Panc1 (cell line): ENCODE data around the gene LMNB1. TPM values are rescaled to one million over a fixed set of nuclear protein-coding genes. Genes with fewer than 3 reads are reported as not detected.

Experiments
- ATAC-seq: fragments of 200-7000 bp; cut with Tn5 transposase; 2 replicates; pipeline ENCODE4 v1.9.1; 2020; ENCODE audit warnings: mild to moderate bottlenecking, moderate library complexity
- BruUV-seq: library from RNA; stranded (reverse); fragments of 400-500 nt; replicated peaks from 2 replicates; lab custom pipeline; 2021; lab: Mats Ljungman, UMichigan
- CTCF ChIA-PET: fragments of 300-600 bp; sonication (Branson Sonifier 250); formaldehyde crosslinking; loops from one replicate; lab custom pipeline; 2022; ENCODE audit warnings: antibody characterized with exemption; lab: Charles Lee
- POLR2A ChIA-PET: fragments of 300-600 bp; sonication (Branson Sonifier 250); formaldehyde crosslinking; loops from one replicate; lab custom pipeline; 2022; ENCODE audit warnings: antibody characterized with exemption; lab: Charles Lee
- DNase-seq: peaks from one replicate; pipeline ENCODE4 v3.0.0-alpha.2; 2010; ENCODE audit warnings: low read depth, low spot score
- H3K27ac ChIP-seq: 2 replicates; pipeline ENCODE4 v1.5.1; 2011; ENCODE audit warnings: mild to moderate bottlenecking, low read length, inconsistent platforms
- H3K27me3 ChIP-seq: fragments of 200-500 bp; sonication (Bioruptor generic); 2 replicates; pipeline ENCODE4 v1.6.0; 2014; ENCODE audit warnings: low read length, inconsistent platforms; ENCODE audit not compliant: control insufficient read depth, insufficient read depth
- H3K36me3 ChIP-seq: fragments of 200-500 bp; sonication (Bioruptor generic); 2 replicates; pipeline ENCODE4 v1.5.1; 2014; ENCODE audit warnings: inconsistent platforms, mild to moderate bottlenecking, low read length, moderate library complexity; ENCODE audit not compliant: control insufficient read depth, insufficient read depth
- H3K4me1 ChIP-seq: 2 replicates; pipeline ENCODE4 v1.5.1; 2011; ENCODE audit warnings: inconsistent platforms, mild to moderate bottlenecking, low read length, moderate library complexity; ENCODE audit not compliant: control insufficient read depth, insufficient read depth
- H3K4me3 ChIP-seq, 2 experiments: 2 replicates each; pipeline ENCODE4 v1.5.1; 2011 to 2012; ENCODE audit warnings: low read depth in 2 of 2, low read length in 2 of 2, mild to moderate bottlenecking in 2 of 2, inconsistent platforms in 1 of 2, moderate library complexity in 1 of 2
- H3K9me3 ChIP-seq: fragments of 200-500 bp; sonication (Bioruptor generic); 2 replicates; pipeline ENCODE4 v1.5.1; 2014; ENCODE audit warnings: low read depth, mild to moderate bottlenecking, inconsistent platforms, low read length, moderate library complexity; ENCODE audit not compliant: control insufficient read depth, insufficient read depth
- POLR2AphosphoS5 ChIP-seq: IDR thresholded peaks from 2 replicates; pipeline ENCODE4 v1.6.1; 2012; ENCODE audit warnings: mild to moderate bottlenecking, low read depth, low read length, moderate library complexity
- SIN3A ChIP-seq: IDR thresholded peaks from 2 replicates; pipeline ENCODE4 v1.6.1; 2012; ENCODE audit warnings: low read depth, mild to moderate bottlenecking, low read length, moderate library complexity, borderline replicate concordance; ENCODE audit not compliant: insufficient read depth
- TCF7L2 ChIP-seq: IDR thresholded peaks from 2 replicates; pipeline ENCODE4 v1.6.1; 2011; ENCODE audit warnings: mild to moderate bottlenecking, low read depth, low read length, inconsistent platforms
- in situ Hi-C: cut with HindIII; loops from 2 replicates; pipeline ENCODE4 v1.10.0; 2016; ENCODE audit warnings: low sequenced_read_pairs, low pct_unique_long_range_greater_than_20kb
- intact Hi-C: fragments of 100-400 bp; cut with micrococcal nuclease; formaldehyde crosslinking; loops from one replicate; pipeline ENCODE4 v1.10.0; 2022; ENCODE audit not compliant: unreplicated experiment
- total RNA-seq: library from RNA; stranded (reverse); gene quantifications from one replicate; pipeline ENCODE4 v1.2.1, GENCODE V29; 2021; ENCODE audit not compliant: unreplicated experiment
- TF ChIP-seq, protein P1 (sequence below): fragments of 450-650 bp; IDR thresholded peaks from 2 replicates; pipeline ENCODE4 v1.5.1; 2017; ENCODE audit warnings: mild to moderate bottlenecking
- TF ChIP-seq, protein P2 (sequence below), 2 experiments: IDR thresholded peaks; 2 replicates each; pipeline ENCODE4 v1.6.1; 2011 to 2012; ENCODE audit warnings: low read depth in 2 of 2, control low read depth in 1 of 2, low read length in 1 of 2, mild to moderate bottlenecking in 1 of 2, moderate library complexity in 1 of 2; ENCODE audit not compliant: insufficient read depth in 1 of 2

Gene LMNB1
- total RNA-seq, 1 experiment from 2014 or later, result 122 TPM

DNA sequence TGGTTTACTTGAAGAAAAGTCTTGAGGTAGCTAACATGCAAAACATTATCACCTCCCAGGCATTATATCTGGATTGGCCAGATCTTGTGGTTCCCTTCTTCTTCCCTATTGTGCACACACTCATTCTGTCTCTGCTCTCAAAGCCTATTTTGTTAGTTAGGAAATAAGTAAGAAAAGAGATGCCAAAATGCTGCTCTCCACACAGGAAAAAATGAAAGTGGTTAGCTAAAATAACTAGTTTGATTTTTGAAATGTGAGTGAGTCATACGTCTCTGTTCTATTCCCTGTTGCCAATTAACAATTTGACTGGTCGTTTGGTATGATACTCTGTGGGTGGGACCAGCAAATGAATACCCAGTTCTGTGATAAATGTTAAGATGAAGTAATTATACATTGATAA lies 28.1 kb downstream of the LMNB1 start:
- no peak for DNase-seq
- no peak for ATAC-seq
- TF ChIP-seq TCF7L2, result no peak
- TF ChIP-seq, protein P1, sequence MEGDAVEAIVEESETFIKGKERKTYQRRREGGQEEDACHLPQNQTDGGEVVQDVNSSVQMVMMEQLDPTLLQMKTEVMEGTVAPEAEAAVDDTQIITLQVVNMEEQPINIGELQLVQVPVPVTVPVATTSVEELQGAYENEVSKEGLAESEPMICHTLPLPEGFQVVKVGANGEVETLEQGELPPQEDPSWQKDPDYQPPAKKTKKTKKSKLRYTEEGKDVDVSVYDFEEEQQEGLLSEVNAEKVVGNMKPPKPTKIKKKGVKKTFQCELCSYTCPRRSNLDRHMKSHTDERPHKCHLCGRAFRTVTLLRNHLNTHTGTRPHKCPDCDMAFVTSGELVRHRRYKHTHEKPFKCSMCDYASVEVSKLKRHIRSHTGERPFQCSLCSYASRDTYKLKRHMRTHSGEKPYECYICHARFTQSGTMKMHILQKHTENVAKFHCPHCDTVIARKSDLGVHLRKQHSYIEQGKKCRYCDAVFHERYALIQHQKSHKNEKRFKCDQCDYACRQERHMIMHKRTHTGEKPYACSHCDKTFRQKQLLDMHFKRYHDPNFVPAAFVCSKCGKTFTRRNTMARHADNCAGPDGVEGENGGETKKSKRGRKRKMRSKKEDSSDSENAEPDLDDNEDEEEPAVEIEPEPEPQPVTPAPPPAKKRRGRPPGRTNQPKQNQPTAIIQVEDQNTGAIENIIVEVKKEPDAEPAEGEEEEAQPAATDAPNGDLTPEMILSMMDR, result no peak
- TF ChIP-seq POLR2AphosphoS5, result no peak
- no peak for TF ChIP-seq SIN3A
- TF ChIP-seq, protein P2, sequence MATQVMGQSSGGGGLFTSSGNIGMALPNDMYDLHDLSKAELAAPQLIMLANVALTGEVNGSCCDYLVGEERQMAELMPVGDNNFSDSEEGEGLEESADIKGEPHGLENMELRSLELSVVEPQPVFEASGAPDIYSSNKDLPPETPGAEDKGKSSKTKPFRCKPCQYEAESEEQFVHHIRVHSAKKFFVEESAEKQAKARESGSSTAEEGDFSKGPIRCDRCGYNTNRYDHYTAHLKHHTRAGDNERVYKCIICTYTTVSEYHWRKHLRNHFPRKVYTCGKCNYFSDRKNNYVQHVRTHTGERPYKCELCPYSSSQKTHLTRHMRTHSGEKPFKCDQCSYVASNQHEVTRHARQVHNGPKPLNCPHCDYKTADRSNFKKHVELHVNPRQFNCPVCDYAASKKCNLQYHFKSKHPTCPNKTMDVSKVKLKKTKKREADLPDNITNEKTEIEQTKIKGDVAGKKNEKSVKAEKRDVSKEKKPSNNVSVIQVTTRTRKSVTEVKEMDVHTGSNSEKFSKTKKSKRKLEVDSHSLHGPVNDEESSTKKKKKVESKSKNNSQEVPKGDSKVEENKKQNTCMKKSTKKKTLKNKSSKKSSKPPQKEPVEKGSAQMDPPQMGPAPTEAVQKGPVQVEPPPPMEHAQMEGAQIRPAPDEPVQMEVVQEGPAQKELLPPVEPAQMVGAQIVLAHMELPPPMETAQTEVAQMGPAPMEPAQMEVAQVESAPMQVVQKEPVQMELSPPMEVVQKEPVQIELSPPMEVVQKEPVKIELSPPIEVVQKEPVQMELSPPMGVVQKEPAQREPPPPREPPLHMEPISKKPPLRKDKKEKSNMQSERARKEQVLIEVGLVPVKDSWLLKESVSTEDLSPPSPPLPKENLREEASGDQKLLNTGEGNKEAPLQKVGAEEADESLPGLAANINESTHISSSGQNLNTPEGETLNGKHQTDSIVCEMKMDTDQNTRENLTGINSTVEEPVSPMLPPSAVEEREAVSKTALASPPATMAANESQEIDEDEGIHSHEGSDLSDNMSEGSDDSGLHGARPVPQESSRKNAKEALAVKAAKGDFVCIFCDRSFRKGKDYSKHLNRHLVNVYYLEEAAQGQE (IDR thresholded peaks at IDR 0.05; ENCODE audit: insufficient read depth in 1 of 2, low read depth in 2 of 2, low read length in 1 of 2), result no peak
- CTCF ChIA-PET, result interaction anchor here (0.6 kb wide), 1 partner anchor 25 kb away, joined by 4 read pairs; no protein-coding TSS in a partner anchor
- H3K27me3 ChIP-seq, result no peaks in the 10 kb centered on the region
- intact Hi-C loops (no loop called here), in situ Hi-C loops (no loop called here)
- H3K27ac ChIP-seq, result no peak overlapping the region
- H3K4me3 ChIP-seq, result no peak overlapping the region
- BruUV-seq, result no TSS peak
- peaks cover 3% of the 10 kb centered on the region; the same call in 1 of the 2 replicates for H3K4me1 ChIP-seq
- H3K36me3 ChIP-seq, result peaks cover 11% of the 10 kb centered on the region
- POLR2A ChIA-PET, result interaction anchor here (0.5 kb wide), 1 partner anchor 27 kb away, joined by 7 read pairs; no protein-coding TSS in a partner anchor
- H3K9me3 ChIP-seq, result no peaks in the 10 kb centered on the region

DNA sequence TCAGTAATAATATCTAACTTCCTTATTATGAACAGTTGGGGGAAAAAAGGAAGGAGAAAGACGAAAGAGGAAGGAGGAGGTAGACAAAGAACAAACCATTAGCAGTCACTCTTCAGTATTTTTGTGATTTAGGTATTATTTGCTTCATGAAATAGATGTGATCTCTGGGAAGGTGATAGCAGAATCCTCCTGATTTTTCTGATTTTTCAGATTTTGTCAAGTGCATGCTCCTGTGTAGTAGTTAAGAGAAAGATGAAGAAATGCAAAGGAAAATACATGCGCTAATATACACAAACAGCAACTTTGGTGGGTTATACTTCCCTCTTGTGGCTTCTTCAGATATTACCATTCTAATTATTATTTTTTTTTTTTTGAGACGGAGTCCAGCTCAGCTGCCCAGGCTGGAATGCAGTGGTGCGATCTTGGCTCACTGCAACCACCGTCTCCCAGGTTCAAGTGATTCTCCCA lies 31.6 kb downstream of the LMNB1 start:
- Histone ChIP-seq H3K27ac (no peak overlapping the region), H3K27me3 (no peaks in the 10 kb centered on the region), H3K36me3 (peaks cover 41% of the 10 kb centered on the region), H3K4me1 (no peaks in the 10 kb centered on the region), H3K9me3 (no peaks in the 10 kb centered on the region), H3K4me3 (no peak overlapping the region)
- CTCF ChIA-PET, result interaction anchor here (0.6 to 0.7 kb wide), 2 partner anchors 10 to 21 kb away, joined by 3 read pairs; no protein-coding TSS in a partner anchor
- TF ChIP-seq, protein P1, result peak; percentile 73
- TF ChIP-seq SIN3A (no peak), TCF7L2 (no peak), POLR2AphosphoS5 (no peak)
- TF ChIP-seq, protein P2 (IDR thresholded peaks at IDR 0.05; ENCODE audit: insufficient read depth in 1 of 2, low read depth in 2 of 2, low read length in 1 of 2), result no peak
- intact Hi-C loops, result no loop called here
- in situ Hi-C loops, result no loop called here
- BruUV-seq, result no TSS peak
- POLR2A ChIA-PET, result interaction anchor here (0.6 kb wide), 1 partner anchor 199 kb away, joined by 3 read pairs; no protein-coding TSS in a partner anchor
- ATAC-seq (peak; percentile 79), DNase-seq (no peak)
